ENCODE data around the gene CHTF18. TPM values are rescaled to one million over a fixed set of nuclear protein-coding genes. Genes with fewer than 3 reads are reported as not detected.
"Not testable (repeated sequence)": the region's sequence is repeated elsewhere in the genome, so short reads cannot be mapped to it uniquely, and the experiment has no call there.

CHTF18 gene
- total RNA-seq, 6 experiments from 2014 or later, result 2.9 to 7.8 (median 4.6) TPM

- ATAC-seq (no peak), DNase-seq (no peak)
- Histone ChIP-seq H3K36me3 (no peaks in the 10 kb centered on the region), H3K4me3 (no peak overlapping the region), H3K9me3 (no peaks in the 10 kb centered on the region), H3K27me3 (no peaks in the 10 kb centered on the region), H3K4me1 (no peaks in the 10 kb centered on the region), H3K27ac (no peak overlapping the region)
- no peak for TF ChIP-seq CTCF (IDR thresholded peaks at IDR 0.05)
- TF ChIP-seq POLR2A (IDR thresholded peaks at IDR 0.05), result no peak
- intact Hi-C loops (cut with DNase I), result no loop called here
- 36% methylated on average over 2 of the region's 2 CpGs for WGBS (ENCODE audit: insufficient coverage, low coverage, low lambda C conversion rate, missing lambda C conversion rate)
These were observed 30.2 kb downstream of the CHTF18 start for GRCh38 chr16:818592-818991.

DNA sequence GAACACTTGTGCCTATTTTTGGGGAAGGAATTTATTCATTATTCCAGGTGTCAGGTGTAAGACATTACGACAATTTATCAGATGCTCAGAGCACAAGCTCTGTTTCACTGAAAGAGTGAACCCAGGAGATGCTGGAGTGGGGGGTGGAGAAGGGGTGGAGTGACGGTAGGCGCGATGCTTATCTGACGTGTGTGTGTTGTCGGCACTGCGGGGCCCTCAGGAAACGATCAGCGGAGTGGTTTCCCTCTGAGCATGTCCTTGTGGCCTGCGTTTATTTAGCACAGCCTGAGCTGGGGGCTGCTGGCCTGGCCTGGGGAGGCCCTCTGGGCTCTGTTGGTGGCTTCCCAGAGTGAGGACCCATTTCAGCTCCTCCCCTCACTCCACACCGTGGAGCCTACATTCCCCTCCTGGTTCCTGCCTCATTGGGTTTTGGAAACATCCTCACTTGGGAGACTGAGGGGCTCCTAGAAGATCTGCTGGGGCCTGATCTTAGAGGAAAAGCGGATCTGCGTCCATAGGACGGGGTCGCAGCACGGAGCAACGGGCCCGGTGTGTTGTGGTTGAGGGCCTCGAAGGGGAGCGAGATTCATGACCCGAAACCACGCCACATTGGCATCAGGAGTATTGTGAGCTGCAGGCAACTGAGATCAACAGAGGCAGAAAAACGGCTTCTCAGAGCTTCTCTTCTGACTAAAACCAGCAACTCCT is 31.1 kb downstream of the CHTF18 start:
- 37% methylated on average over 15 of the region's 23 CpGs for WGBS (ENCODE audit: insufficient coverage, low coverage, low lambda C conversion rate, missing lambda C conversion rate)
- TF ChIP-seq POLR2A (IDR thresholded peaks at IDR 0.05) (no peak), CTCF (IDR thresholded peaks at IDR 0.05) (no peak)
- no peaks in the 10 kb centered on the region for H3K27me3 ChIP-seq

DNA sequence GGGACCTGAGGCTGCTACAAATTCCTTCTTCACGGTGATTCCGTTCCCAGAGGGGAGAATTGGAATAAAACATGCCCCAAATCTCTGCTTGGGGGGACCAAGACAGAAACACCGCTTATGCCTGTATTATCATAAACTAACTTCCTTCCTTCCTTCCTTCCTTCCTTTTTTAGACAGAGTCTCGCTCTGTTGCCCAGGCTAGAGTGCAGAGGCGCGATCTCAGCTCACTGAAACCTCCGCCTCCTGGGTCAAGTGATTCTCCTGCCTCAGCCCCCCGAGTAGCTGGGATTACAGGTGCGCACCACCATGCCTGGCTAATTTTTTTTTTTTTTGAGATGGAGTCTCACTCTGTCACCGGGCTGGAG is 31.6 kb downstream of the CHTF18 start:
- WGBS (ENCODE audit: insufficient coverage, low coverage, low lambda C conversion rate, missing lambda C conversion rate), result 61% methylated on average over 6 of the region's 10 CpGs
- not testable (repeated sequence) for H3K36me3 ChIP-seq, H3K27me3 ChIP-seq, DNase-seq, H3K4me1 ChIP-seq, H3K4me3 ChIP-seq, H3K9me3 ChIP-seq, H3K27ac ChIP-seq, ATAC-seq
- intact Hi-C loops (cut with DNase I), result loop anchor here in 1 of 2 donors (10.0 kb wide), 1 partner anchor 215 kb away; no protein-coding TSS in a partner anchor

More for the DNA sequence above, 31.1 kb downstream of the CHTF18 start:
- intact Hi-C loops (cut with DNase I), result loop anchor here in 1 of 2 donors (10.0 kb wide), 1 partner anchor 215 kb away; no protein-coding TSS in a partner anchor
- Histone ChIP-seq H3K4me3 (no peak overlapping the region), H3K36me3 (no peaks in the 10 kb centered on the region), H3K4me1 (no peaks in the 10 kb centered on the region), H3K27ac (no peak overlapping the region), H3K9me3 (no peaks in the 10 kb centered on the region)
- no peak for ATAC-seq
- DNase-seq, result no peak

DNA sequence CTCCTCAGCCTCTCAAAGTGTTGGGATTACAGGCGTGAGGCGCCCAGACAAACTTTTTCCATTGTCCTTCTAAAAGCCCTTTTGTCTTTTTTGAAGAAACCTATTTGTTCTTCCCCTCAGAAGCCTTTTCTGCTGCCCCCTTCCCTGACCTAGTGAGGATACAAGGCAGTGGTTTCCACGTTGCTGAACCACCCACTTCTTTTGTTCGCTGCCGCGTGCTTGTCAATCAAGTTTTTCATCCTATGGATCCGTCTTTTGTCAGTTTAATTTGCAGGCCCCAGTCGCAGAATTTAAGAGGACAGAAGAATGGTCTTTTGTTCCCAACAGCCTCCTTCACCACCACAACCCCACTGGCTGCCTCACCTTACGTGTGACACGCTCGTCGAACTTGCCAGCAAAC is 32.3 kb downstream of the CHTF18 start:
- 65% methylated on average over 10 of the region's 12 CpGs for whole genome bisulfite sequencing (ENCODE audit: insufficient coverage, low coverage, low lambda C conversion rate, missing lambda C conversion rate)
- no peak for ATAC-seq
- H3K4me1 ChIP-seq, result no peaks in the 10 kb centered on the region
- H3K27ac ChIP-seq, result no peak overlapping the region
- H3K9me3 ChIP-seq, result no peaks in the 10 kb centered on the region
- no peak for TF ChIP-seq CTCF (IDR thresholded peaks at IDR 0.05)
- TF ChIP-seq POLR2A (IDR thresholded peaks at IDR 0.05), result no peak
- no peak overlapping the region for H3K4me3 ChIP-seq
- no peak for DNase-seq
- H3K27me3 ChIP-seq, result no peaks in the 10 kb centered on the region
- intact Hi-C loops (cut with DNase I), result loop anchor here in 1 of 2 donors (10.0 kb wide), 1 partner anchor 214 kb away; no protein-coding TSS in a partner anchor
- H3K36me3 ChIP-seq, result no peaks in the 10 kb centered on the region

DNA sequence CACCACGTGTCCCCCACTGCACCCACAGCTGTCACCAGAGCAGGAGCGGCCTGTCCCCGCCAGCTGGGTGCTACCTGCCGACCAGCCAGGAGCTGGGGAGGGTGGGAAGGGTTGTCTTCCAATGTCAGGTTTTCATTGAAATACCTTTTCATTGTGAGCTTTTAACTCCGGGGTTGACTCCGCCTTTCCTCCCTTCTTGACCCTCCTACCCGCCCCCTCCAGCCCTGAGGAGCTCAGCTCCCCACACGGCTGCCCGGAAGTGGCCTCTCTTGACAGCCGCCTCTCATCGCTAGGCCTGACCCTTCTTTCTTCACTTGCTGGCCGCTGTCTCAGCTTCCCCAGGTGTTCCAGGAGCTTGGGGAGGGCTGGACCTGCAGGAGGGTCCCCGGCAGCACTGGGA is 33.3 kb downstream of the CHTF18 start:
- no peaks in the 10 kb centered on the region for H3K36me3 ChIP-seq
- no peaks in the 10 kb centered on the region for H3K27me3 ChIP-seq
- no peaks in the 10 kb centered on the region for H3K4me1 ChIP-seq
- intact Hi-C loops (cut with DNase I), result loop anchor here in 1 of 2 donors (10.0 kb wide), 1 partner anchor 213 kb away; no protein-coding TSS in a partner anchor
- DNase-seq, result no peak
- H3K9me3 ChIP-seq, result no peaks in the 10 kb centered on the region
- no peak overlapping the region for H3K27ac ChIP-seq
- 48% methylated on average over 6 of the region's 13 CpGs for WGBS (ENCODE audit: insufficient coverage, low coverage, low lambda C conversion rate, missing lambda C conversion rate)
- H3K4me3 ChIP-seq, result no peak overlapping the region
- no peak for ATAC-seq
- no peak for TF ChIP-seq CTCF (IDR thresholded peaks at IDR 0.05)
- no peak for TF ChIP-seq POLR2A (IDR thresholded peaks at IDR 0.05)

All from right lobe of liver (tissue), 6 donors.